ENCODE measurements around the gene MARCHF7.
"Not testable (repeated sequence)": the region's sequence is repeated elsewhere in the genome, so short reads cannot be mapped to it uniquely, and the experiment has no call there.

MARCHF7 gene

GRCh38 chr2:159722580-159722979 lies 10.3 kb downstream of the MARCHF7 start:
- no peak for DNase-seq

- not testable (repeated sequence) for DNase-seq
Observed at GRCh38 chr2:159724795-159725572, 12.7 kb downstream of the MARCHF7 start.

- no peak for DNase-seq
Observed at GRCh38 chr2:159725713-159726112, 13.4 kb downstream of the MARCHF7 start.

- no peak for DNase-seq
Observed at GRCh38 chr2:159728629-159729028, 16.3 kb downstream of the MARCHF7 start.

GRCh38 chr2:159735648-159736047 lies 23.3 kb downstream of the MARCHF7 start:
- no peak for DNase-seq

- DNase-seq = no peak
Observed at GRCh38 chr2:159736048-159736447, 23.7 kb downstream of the MARCHF7 start.

GRCh38 chr2:159737292-159737916 lies 25.1 kb downstream of the MARCHF7 start:
- no peak for DNase-seq

GRCh38 chr2:159737917-159738296 lies 25.6 kb downstream of the MARCHF7 start:
- no peak for DNase-seq

GRCh38 chr2:159738509-159739390 lies 26.4 kb downstream of the MARCHF7 start:
- DNase-seq = no peak

- no peak for DNase-seq
Observed at GRCh38 chr2:159742846-159743245, 30.5 kb downstream of the MARCHF7 start.

GRCh38 chr2:159744363-159744762 lies 32.1 kb downstream of the MARCHF7 start:
- DNase-seq = no peak

- DNase-seq = not testable (repeated sequence)
Observed at GRCh38 chr2:159745237-159745636, 32.9 kb downstream of the MARCHF7 start.

GRCh38 chr2:159748089-159748488 lies 35.8 kb downstream of the MARCHF7 start:
- no peak for DNase-seq

- DNase-seq = no peak
Observed at GRCh38 chr2:159750873-159751272, 38.6 kb downstream of the MARCHF7 start.

- DNase-seq = no peak
Observed at GRCh38 chr2:159753797-159754196, 41.5 kb downstream of the MARCHF7 start.

- DNase-seq = no peak
Observed at GRCh38 chr2:159755014-159755413, 42.7 kb downstream of the MARCHF7 start.

GRCh38 chr2:159755788-159756187 lies 43.5 kb downstream of the MARCHF7 start:
- no peak for DNase-seq

GRCh38 chr2:159758239-159758638 lies 45.9 kb downstream of the MARCHF7 start:
- DNase-seq = no peak

GRCh38 chr2:159758686-159759085 lies 46.4 kb downstream of the MARCHF7 start:
- no peak for DNase-seq

GRCh38 chr2:159759577-159759976 lies 47.3 kb downstream of the MARCHF7 start:
- DNase-seq = no peak

GRCh38 chr2:159760326-159760725 lies 48.0 kb downstream of the MARCHF7 start:
- no peak for DNase-seq

GRCh38 chr2:159762075-159762474 lies 49.8 kb downstream of the MARCHF7 start:
- no peak for DNase-seq
